CD4-positive, CD25-positive, alpha-beta regulatory T cell (primary cell): ENCODE data around the gene CDKAL1. TPM values are rescaled to one million over a fixed set of nuclear protein-coding genes. Genes with fewer than 3 reads are reported as not detected.

Experiments used
- ATAC-seq, 2 donors: fragments of 150-1000 bp; cut with Tn5 transposase; one replicate each; pipeline ENCODE4 v1.10.0; 2021; ENCODE audit warnings: low read depth in 2 of 2, moderate number of reproducible peaks in 2 of 2, moderate library complexity in 1 of 2
- DNase-seq, 3 donors: peaks; one replicate each; pipeline versions ENCODE4 v3.0.0 to v3.0.0-alpha.2; 2012 to 2022; ENCODE audit warnings: mixed read lengths in 1 of 3
- H3K27ac ChIP-seq: one replicate; pipeline ENCODE4 v1.7.0; 2013; ENCODE audit warnings: mild to moderate bottlenecking, low read length; ENCODE audit not compliant: insufficient read depth, poor library complexity, severe bottlenecking
- H3K27me3 ChIP-seq: one replicate; pipeline ENCODE4 v1.7.0; 2013; ENCODE audit warnings: low read length; ENCODE audit not compliant: control insufficient read depth, insufficient read depth
- H3K36me3 ChIP-seq: one replicate; pipeline ENCODE4 v1.7.0; 2013; ENCODE audit warnings: mild to moderate bottlenecking, low read length, moderate library complexity; ENCODE audit not compliant: control insufficient read depth, insufficient read depth
- H3K4me1 ChIP-seq: 2 replicates; pipeline ENCODE4 v1.7.0; 2013; ENCODE audit warnings: mild to moderate bottlenecking, low read length; ENCODE audit not compliant: insufficient read depth, control insufficient read depth, poor library complexity, severe bottlenecking
- H3K4me3 ChIP-seq: one replicate; pipeline ENCODE4 v1.7.0; 2013; ENCODE audit warnings: low read depth, mild to moderate bottlenecking, low read length, moderate library complexity
- H3K9me3 ChIP-seq, 2 experiments: 1 replicate in 1 of 2; 2 replicates in 1 of 2; pipeline ENCODE4 v1.7.0; 2013; ENCODE audit warnings: low read length in 2 of 2, mild to moderate bottlenecking in 1 of 2, moderate library complexity in 1 of 2; ENCODE audit not compliant: control insufficient read depth in 2 of 2
- H3K27ac Mint-ChIP-seq, 3 donors: one replicate each; pipeline ENCODE4 v1.8.0; 2020 to 2022; ENCODE audit warnings: mild to moderate bottlenecking in 3 of 3, mixed read lengths in 3 of 3, moderate library complexity in 2 of 3
- H3K27me3 Mint-ChIP-seq: one replicate; pipeline ENCODE4 v1.8.0; 2022; ENCODE audit warnings: mild to moderate bottlenecking, mixed read lengths
- H3K36me3 Mint-ChIP-seq: one replicate; pipeline ENCODE4 v1.8.0; 2020; ENCODE audit warnings: mixed read lengths
- H3K4me1 Mint-ChIP-seq, 4 donors: one replicate each; pipeline ENCODE4 v1.8.0; 2020 to 2022; ENCODE audit warnings: mixed read lengths in 4 of 4, mild to moderate bottlenecking in 1 of 4
- H3K4me3 Mint-ChIP-seq, 4 donors: one replicate each; pipeline ENCODE4 v1.8.0; 2020 to 2022; ENCODE audit warnings: mild to moderate bottlenecking in 4 of 4, mixed read lengths in 4 of 4, moderate library complexity in 3 of 4
- H3K9me3 Mint-ChIP-seq, 7 donors: one replicate each; pipeline ENCODE4 v1.8.0; 2020 to 2022; ENCODE audit warnings: mixed read lengths in 7 of 7, mild to moderate bottlenecking in 3 of 7, moderate library complexity in 2 of 7
- polyA plus RNA-seq, 4 donors: library from polyadenylated mRNA; unstranded; fragments of 300-500 nt; fragmentation: Illumina TruSeq; gene quantifications; one replicate each; pipeline ENCODE4 v1.2.3, GENCODE V29; 2021
- total RNA-seq: library from RNA; stranded (reverse); gene quantifications from one replicate; pipeline ENCODE4 v1.2.3, GENCODE V29; 2022

The CDKAL1 gene
- total and polyA plus RNA-seq, 5 donors from 2014 or later: 26.1 to 39.4 (median 30.4) TPM

DNA sequence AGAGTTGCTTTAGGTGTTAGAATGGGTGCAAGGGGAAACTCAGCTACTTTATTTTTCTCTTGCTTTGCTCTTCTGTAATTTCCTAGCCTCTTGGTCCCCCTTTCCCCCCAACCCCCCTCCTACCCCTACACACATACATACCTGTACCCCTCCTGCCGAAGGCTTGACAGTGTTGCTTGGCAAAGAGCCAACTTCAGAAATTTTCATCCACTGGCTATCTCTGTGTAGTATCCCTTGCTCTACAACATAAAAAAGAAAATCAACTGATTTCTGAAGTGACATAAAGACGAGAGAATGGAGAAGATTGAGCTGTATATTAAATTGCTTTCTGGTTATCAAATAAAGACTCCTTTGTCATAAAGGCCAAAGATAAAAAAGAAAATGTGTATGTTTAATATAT is 561.2 kb downstream of the CDKAL1 start:
- H3K4me3 Mint-ChIP-seq: no peak overlapping the region
- H3K27ac Mint-ChIP-seq: no peak overlapping the region
- Histone ChIP-seq H3K4me3 (no peak overlapping the region), H3K9me3 (no peaks in the 10 kb centered on the region), H3K36me3 (no peaks in the 10 kb centered on the region), H3K4me1 (no peaks in the 10 kb centered on the region), H3K27ac (no peak overlapping the region), H3K27me3 (no peaks in the 10 kb centered on the region)
- no peak for DNase-seq
- peaks cover 4 to 8% (median 5%) of the 10 kb centered on the region in 4 donors for H3K4me1 Mint-ChIP-seq
- no peak for ATAC-seq
- H3K9me3 Mint-ChIP-seq: peaks cover 0 to 2% (median 0%) of the 10 kb centered on the region in 7 donors
- peaks cover 37% of the 10 kb centered on the region for H3K36me3 Mint-ChIP-seq
- H3K27me3 Mint-ChIP-seq: no peaks in the 10 kb centered on the region

DNA sequence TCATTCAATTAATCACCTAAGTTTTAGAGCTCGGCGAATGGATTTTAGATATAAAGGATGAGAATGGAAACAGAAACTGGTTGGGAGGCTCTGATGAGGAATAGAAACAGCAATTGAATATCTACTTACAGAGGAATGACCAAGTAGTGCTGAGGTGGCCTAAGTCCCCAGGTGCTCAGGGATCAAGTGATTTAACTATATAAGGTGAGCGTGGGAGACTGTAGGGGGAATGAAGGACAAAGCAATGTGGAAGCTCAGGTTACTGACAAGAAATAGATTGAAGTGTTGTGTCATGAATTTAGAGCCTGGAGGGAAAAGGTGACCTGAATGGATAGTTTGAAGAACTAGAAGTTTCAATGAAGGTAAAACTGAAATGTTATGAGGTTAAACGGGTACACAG is 563.9 kb downstream of the CDKAL1 start:
- H3K36me3 Mint-ChIP-seq: peaks cover 39% of the 10 kb centered on the region
- no peak overlapping the region for H3K4me3 Mint-ChIP-seq
- ATAC-seq: no peak

DNA sequence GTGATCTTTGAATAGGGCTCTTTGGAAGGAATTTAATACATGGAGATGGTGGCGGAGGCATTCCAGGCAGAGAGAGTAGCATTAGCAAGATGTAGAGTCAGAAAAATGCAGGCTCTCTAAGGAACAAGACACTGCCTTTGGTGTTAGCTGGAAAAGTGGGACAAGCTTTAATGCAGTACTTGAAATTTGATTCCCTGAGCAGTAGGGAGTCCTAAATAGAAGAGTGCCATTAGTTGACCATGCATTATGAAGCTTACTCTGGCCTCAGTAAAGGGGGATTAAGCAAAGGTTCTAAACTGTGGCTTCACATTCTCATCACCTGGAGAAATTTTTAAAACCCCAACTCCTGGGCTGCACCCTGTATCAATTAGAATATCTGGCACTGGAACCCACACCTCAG is 564.5 kb downstream of the CDKAL1 start:
- peak overlapping the region in 1 of 3 donors; percentile 84 for H3K27ac Mint-ChIP-seq
- ATAC-seq: no peak

More for the DNA sequence above, 563.9 kb downstream of the CDKAL1 start:
- no peaks in the 10 kb centered on the region for H3K36me3 ChIP-seq
- no peak for DNase-seq
- H3K9me3 ChIP-seq: no peaks in the 10 kb centered on the region
- H3K27ac ChIP-seq: no peak overlapping the region
- no peak overlapping the region for H3K27ac Mint-ChIP-seq
- H3K4me1 ChIP-seq: no peaks in the 10 kb centered on the region
- H3K27me3 Mint-ChIP-seq: no peaks in the 10 kb centered on the region
- peaks cover 5 to 18% (median 11%) of the 10 kb centered on the region in 4 donors for H3K4me1 Mint-ChIP-seq
- no peaks in the 10 kb centered on the region for H3K27me3 ChIP-seq
- H3K4me3 ChIP-seq: no peak overlapping the region
- peaks cover 0 to 2% (median 0%) of the 10 kb centered on the region in 7 donors for H3K9me3 Mint-ChIP-seq

DNA sequence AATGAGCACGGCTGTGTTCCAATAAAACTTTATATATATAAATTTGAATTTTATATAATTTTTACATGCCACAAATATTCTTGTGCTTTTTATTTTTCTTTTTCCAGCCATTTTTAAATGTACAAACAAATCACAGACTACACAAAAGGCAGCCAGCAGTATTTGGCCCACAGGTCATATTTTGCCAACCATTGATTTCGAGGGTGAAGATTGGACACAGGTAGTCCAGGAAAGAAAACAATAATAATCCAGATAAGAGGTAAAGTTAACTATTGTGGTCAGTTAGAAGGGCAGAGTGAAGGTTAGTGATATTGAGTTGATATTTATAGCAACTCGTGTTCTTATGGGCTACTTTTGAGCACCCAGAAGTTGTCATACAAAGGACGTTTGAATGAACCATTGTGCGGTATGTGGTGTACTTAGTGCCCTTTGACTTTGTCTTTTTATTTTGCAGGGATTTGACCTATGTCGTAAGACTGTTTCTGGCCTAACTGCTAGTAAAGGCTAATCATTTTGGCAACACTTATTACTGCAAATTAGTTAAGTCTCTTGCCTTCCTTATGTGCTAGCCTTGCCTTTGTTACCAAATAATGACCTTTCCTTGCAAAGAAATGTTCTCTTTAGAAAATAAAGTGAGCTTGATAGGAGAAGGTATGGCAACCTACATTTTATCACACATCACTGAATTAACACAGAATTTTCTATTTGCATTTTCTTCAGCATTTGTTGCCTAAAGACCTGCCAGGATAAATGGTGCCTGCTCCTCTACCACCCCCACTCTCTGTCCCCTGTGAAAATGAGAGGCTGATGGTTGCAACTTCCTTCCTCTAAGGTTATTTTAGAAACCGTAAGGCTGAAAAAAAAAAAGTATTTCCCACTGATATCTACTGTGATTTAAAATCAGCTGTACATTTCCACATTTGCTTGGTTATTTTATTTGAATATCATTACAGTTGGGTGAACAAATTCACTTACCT is 565.4 kb downstream of the CDKAL1 start:
- no peak overlapping the region for H3K27ac Mint-ChIP-seq
- no peak overlapping the region for H3K4me3 Mint-ChIP-seq
- ATAC-seq: no peak

More for the DNA sequence above, 564.5 kb downstream of the CDKAL1 start:
- Mint-ChIP-seq H3K4me3 (no peak overlapping the region), H3K4me1 (peaks cover 5 to 18% (median 11%) of the 10 kb centered on the region in 4 donors), H3K36me3 (peaks cover 37% of the 10 kb centered on the region), H3K9me3 (peaks cover 0 to 2% (median 0%) of the 10 kb centered on the region in 7 donors), H3K27me3 (no peaks in the 10 kb centered on the region)
- DNase-seq: no peak
- H3K27me3 ChIP-seq: no peaks in the 10 kb centered on the region
- no peaks in the 10 kb centered on the region for H3K9me3 ChIP-seq
- H3K27ac ChIP-seq: no peak overlapping the region
- H3K36me3 ChIP-seq: no peaks in the 10 kb centered on the region
- no peaks in the 10 kb centered on the region for H3K4me1 ChIP-seq
- H3K4me3 ChIP-seq: no peak overlapping the region

DNA sequence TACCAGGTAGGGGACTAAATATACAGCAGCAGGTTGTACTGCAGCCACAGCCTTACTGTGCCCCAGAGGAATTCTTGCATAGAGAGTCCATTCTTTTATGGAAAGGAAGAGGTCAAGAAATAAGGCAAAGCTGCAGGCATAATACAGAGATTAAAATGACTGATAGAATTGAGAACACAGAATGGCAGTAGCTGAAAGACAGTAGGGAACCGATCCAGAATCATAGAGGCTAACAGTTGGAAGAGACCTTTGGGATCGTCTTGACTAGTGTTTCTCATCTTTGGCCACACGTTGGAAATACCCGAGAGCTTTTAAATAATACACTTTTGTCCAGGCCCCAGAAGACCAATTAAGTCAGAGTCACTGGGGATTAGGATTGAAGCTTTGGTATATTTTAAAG is 566.7 kb downstream of the CDKAL1 start:
- DNase-seq (no peak), ATAC-seq (no peak)
- Histone ChIP-seq H3K9me3 (no peaks in the 10 kb centered on the region), H3K4me1 (no peaks in the 10 kb centered on the region), H3K36me3 (no peaks in the 10 kb centered on the region), H3K4me3 (no peak overlapping the region), H3K27me3 (no peaks in the 10 kb centered on the region), H3K27ac (no peak overlapping the region)
- Mint-ChIP-seq H3K9me3 (peaks cover 0 to under 1% (median 0%) of the 10 kb centered on the region in 7 donors), H3K27ac (no peak overlapping the region), H3K4me3 (no peak overlapping the region), H3K36me3 (peaks cover 37% of the 10 kb centered on the region), H3K4me1 (peaks cover 5 to 18% (median 11%) of the 10 kb centered on the region in 4 donors), H3K27me3 (no peaks in the 10 kb centered on the region)

More for the DNA sequence above, 565.4 kb downstream of the CDKAL1 start:
- Mint-ChIP-seq H3K27me3 (no peaks in the 10 kb centered on the region), H3K9me3 (peaks cover 0 to 2% (median 0%) of the 10 kb centered on the region in 7 donors), H3K4me1 (peaks cover 5 to 18% (median 11%) of the 10 kb centered on the region in 4 donors), H3K36me3 (peaks cover 32% of the 10 kb centered on the region)
- Histone ChIP-seq H3K27ac (no peak overlapping the region), H3K4me1 (no peaks in the 10 kb centered on the region), H3K4me3 (no peak overlapping the region), H3K9me3 (no peaks in the 10 kb centered on the region), H3K36me3 (no peaks in the 10 kb centered on the region), H3K27me3 (no peaks in the 10 kb centered on the region)
- DNase-seq: no peak

DNA sequence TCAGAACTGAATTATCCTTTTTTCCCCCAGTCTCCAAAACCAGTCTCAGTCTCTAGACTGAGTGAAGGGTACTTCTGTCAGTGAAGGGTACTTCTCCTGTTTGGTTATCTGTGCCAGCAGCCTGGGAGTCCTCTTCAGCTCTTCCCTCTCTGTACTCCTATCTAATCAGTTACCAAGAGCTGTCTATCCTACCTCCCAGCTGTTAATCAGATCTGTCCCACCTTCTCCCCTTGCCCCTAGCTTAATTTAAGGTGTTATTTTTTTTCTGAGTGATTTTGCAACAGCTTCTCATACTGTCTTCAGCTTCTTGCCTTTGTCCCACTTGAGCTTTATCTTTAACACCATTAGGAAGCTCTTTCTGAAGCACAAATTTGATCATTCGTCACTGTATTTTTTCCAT is 567.4 kb downstream of the CDKAL1 start:
- no peak overlapping the region for H3K27ac Mint-ChIP-seq
- Histone ChIP-seq H3K27ac (no peak overlapping the region), H3K9me3 (no peaks in the 10 kb centered on the region), H3K4me1 (no peaks in the 10 kb centered on the region), H3K4me3 (no peak overlapping the region), H3K36me3 (no peaks in the 10 kb centered on the region), H3K27me3 (no peaks in the 10 kb centered on the region)
- H3K36me3 Mint-ChIP-seq: peaks cover 39% of the 10 kb centered on the region
- H3K27me3 Mint-ChIP-seq: no peaks in the 10 kb centered on the region
- peaks cover 5 to 18% (median 12%) of the 10 kb centered on the region in 4 donors for H3K4me1 Mint-ChIP-seq
- H3K4me3 Mint-ChIP-seq: no peak overlapping the region
- DNase-seq (no peak), ATAC-seq (no peak)
- peaks cover 0 to 2% (median 0%) of the 10 kb centered on the region in 7 donors for H3K9me3 Mint-ChIP-seq

DNA sequence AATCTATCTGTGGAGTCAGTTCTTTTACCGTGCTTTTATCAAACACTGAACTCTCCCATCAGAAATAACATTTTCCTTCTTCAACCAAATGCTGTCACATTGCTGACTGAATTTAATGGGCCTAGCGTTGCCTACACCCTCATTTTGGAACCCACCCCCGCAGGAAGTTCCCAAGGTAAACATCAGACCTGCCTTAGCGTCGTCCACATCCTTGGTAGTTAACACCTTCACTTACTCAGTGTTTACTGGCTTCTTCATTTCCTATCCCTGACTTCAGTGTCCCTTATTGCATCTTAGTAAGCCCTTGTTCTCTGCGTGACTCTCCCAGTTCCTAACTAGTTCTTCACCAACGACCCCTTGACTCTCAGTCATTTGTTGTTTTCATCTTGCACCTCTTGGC is 567.9 kb downstream of the CDKAL1 start:
- H3K27ac Mint-ChIP-seq: peak overlapping the region in 1 of 3 donors; percentile 3
- no peak overlapping the region for H3K4me3 Mint-ChIP-seq
- ATAC-seq (no peak), DNase-seq (peak in 1 of 3 donors; percentile 49)
- peaks cover 40% of the 10 kb centered on the region for H3K36me3 Mint-ChIP-seq
- Histone ChIP-seq H3K4me3 (no peak overlapping the region), H3K36me3 (no peaks in the 10 kb centered on the region), H3K27ac (no peak overlapping the region), H3K27me3 (no peaks in the 10 kb centered on the region), H3K9me3 (no peaks in the 10 kb centered on the region), H3K4me1 (no peaks in the 10 kb centered on the region)
- peaks cover 5 to 18% (median 12%) of the 10 kb centered on the region in 4 donors for H3K4me1 Mint-ChIP-seq
- peaks cover 0 to 2% (median 0%) of the 10 kb centered on the region in 7 donors for H3K9me3 Mint-ChIP-seq
- no peaks in the 10 kb centered on the region for H3K27me3 Mint-ChIP-seq
